B cell (primary cell): Measurements from ENCODE around the gene CKAP5. TPM values are rescaled to one million over a fixed set of nuclear protein-coding genes. Genes with fewer than 3 reads are reported as not detected.

Source experiments
- ATAC-seq: fragments of 200-7000 bp; cut with Tn5 transposase; one replicate; pipeline ENCODE4 v1.10.0; 2021; ENCODE audit warnings: low read depth, mild to moderate bottlenecking, moderate number of reproducible peaks, moderate library complexity
- CTCF ChIA-PET: fragments of 350-600 bp; sonication (Branson Sonifier 250); formaldehyde crosslinking; loops from one replicate; lab custom pipeline; 2021; ENCODE audit warnings: antibody characterized with exemption, inconsistent platforms; lab: Charles Lee
- POLR2A ChIA-PET: fragments of 350-600 bp; sonication (Branson Sonifier 250); formaldehyde crosslinking; loops from one replicate; lab custom pipeline; 2021; ENCODE audit warnings: antibody characterized with exemption; lab: Charles Lee
- DNase-seq: peaks from one replicate; pipeline ENCODE4 v3.0.0; 2013
- H2AFZ ChIP-seq: 2 replicates; pipeline ENCODE4 v1.6.1; 2012; ENCODE audit warnings: mild to moderate bottlenecking, low read depth, low read length; ENCODE audit not compliant: insufficient read depth, poor library complexity, severe bottlenecking
- H3K27ac ChIP-seq, 2 donors: 1 replicate in 1 of 2; 2 replicates in 1 of 2; pipeline ENCODE4 v1.5.1; 2012 to 2013; ENCODE audit warnings: low read length in 2 of 2, mild to moderate bottlenecking in 2 of 2, moderate library complexity in 1 of 2
- H3K27me3 ChIP-seq, 4 experiments: fragments of 200-600 bp in 1 of 4; sonication (generic) in 1 of 4; replicated peaks in 1 of 4; 1 replicate in 2 of 4; 2 replicates in 2 of 4; pipeline versions ENCODE4 v1.6.1 to v1.7.0; 2013 to 2016; ENCODE audit warnings: low read length in 3 of 4, mild to moderate bottlenecking in 2 of 4, mixed read lengths in 1 of 4, moderate library complexity in 1 of 4; ENCODE audit not compliant: insufficient read depth in 4 of 4, control insufficient read depth in 3 of 4; ENCODE audit errors: control extremely low read depth in 1 of 4
- H3K36me3 ChIP-seq, 2 experiments: replicated peaks in 1 of 2; 1 replicate in 1 of 2; 2 replicates in 1 of 2; pipeline versions ENCODE4 v1.6.1 to v1.7.1; 2013; ENCODE audit warnings: low read length in 1 of 2; ENCODE audit not compliant: insufficient read depth in 2 of 2, control insufficient read depth in 1 of 2; ENCODE audit errors: control extremely low read depth in 1 of 2, extremely low read depth in 1 of 2
- H3K4me1 ChIP-seq, 2 donors: fragments of 200-600 bp in 1 of 2; sonication (generic) in 1 of 2; 1 replicate in 1 of 2; 2 replicates in 1 of 2; pipeline versions ENCODE4 v1.5.1 to v1.6.1; 2013 to 2017; ENCODE audit warnings: low read length in 2 of 2; ENCODE audit not compliant: control insufficient read depth in 2 of 2, insufficient read depth in 2 of 2
- H3K4me2 ChIP-seq: replicated peaks from 2 replicates; pipeline ENCODE3; 2012; ENCODE audit warnings: mild to moderate bottlenecking, low read depth, low read length; ENCODE audit not compliant: poor library complexity, severe bottlenecking
- H3K4me3 ChIP-seq, 5 experiments: fragments of 200-600 bp in 1 of 5; sonication (generic) in 1 of 5; 1 replicate in 3 of 5; 2 replicates in 2 of 5; pipeline versions ENCODE4 v1.5.1 to v1.7.0; 2011 to 2016; ENCODE audit warnings: low read length in 4 of 5, mild to moderate bottlenecking in 4 of 5, low read depth in 2 of 5, control low read depth in 1 of 5, moderate library complexity in 1 of 5; ENCODE audit not compliant: insufficient read depth in 1 of 5; ENCODE audit errors: control extremely low read depth in 1 of 5, extremely low read depth in 1 of 5
- H3K79me2 ChIP-seq: fragments of 200-600 bp; sonication (generic); one replicate; pipeline ENCODE4 v1.6.0; 2016; ENCODE audit warnings: low read length; ENCODE audit not compliant: control insufficient read depth, insufficient read depth
- H3K9ac ChIP-seq: fragments of 200-600 bp; sonication (generic); 2 replicates; pipeline ENCODE4 v1.6.1; 2017; ENCODE audit warnings: mild to moderate bottlenecking, low read length, moderate library complexity
- H3K9me3 ChIP-seq, 3 donors: one replicate each; pipeline versions ENCODE4 v1.6.1 to v1.7.1; 2013; ENCODE audit warnings: low read length in 2 of 3; ENCODE audit not compliant: control insufficient read depth in 2 of 3, insufficient read depth in 1 of 3; ENCODE audit errors: control extremely low read depth in 1 of 3
- H4K20me1 ChIP-seq: 2 replicates; pipeline ENCODE4 v1.6.0; 2012; ENCODE audit warnings: mild to moderate bottlenecking, low read length; ENCODE audit not compliant: insufficient read depth, control insufficient read depth, poor library complexity, severe bottlenecking
- H3K27ac Mint-ChIP-seq: one replicate; pipeline ENCODE4 v1.8.0; 2021; ENCODE audit warnings: mixed read lengths
- H3K27me3 Mint-ChIP-seq: one replicate; pipeline ENCODE4 v1.8.0; 2021; ENCODE audit warnings: mixed read lengths
- H3K4me1 Mint-ChIP-seq: one replicate; pipeline ENCODE4 v1.8.0; 2021; ENCODE audit warnings: mixed read lengths
- H3K4me3 Mint-ChIP-seq: one replicate; pipeline ENCODE4 v1.8.0; 2021; ENCODE audit warnings: mixed read lengths
- H3K9me3 Mint-ChIP-seq: one replicate; pipeline ENCODE4 v1.8.0; 2022; ENCODE audit warnings: mixed read lengths; ENCODE audit not compliant: insufficient read depth
- CTCF ChIP-seq: fragments of 200-600 bp; IDR thresholded peaks from one replicate; pipeline ENCODE4 v1.8.0; 2022; ENCODE audit warnings: antibody characterized with exemption, mild to moderate bottlenecking
- EZH2 ChIP-seq: IDR thresholded peaks from 2 replicates; pipeline ENCODE4 v1.6.1; 2012; ENCODE audit warnings: borderline replicate concordance, low read depth, mild to moderate bottlenecking, moderate library complexity, low read length; ENCODE audit not compliant: insufficient read depth, poor library complexity, severe bottlenecking
- WGBS: methylation state at CpG from one replicate; pipeline ENCODE4 v1.1.5; 2013; ENCODE audit warnings: missing lambda C conversion rate; ENCODE audit not compliant: insufficient coverage; 5-methylcytosine and 5-hydroxymethylcytosine counted together
- intact Hi-C: fragments of 100-400 bp; cut with micrococcal nuclease; formaldehyde crosslinking; loops from one replicate; pipeline ENCODE4 v1.10.0; 2022
- polyA plus RNA-seq: library from polyadenylated mRNA; depleted of rRNA; stranded (reverse); fragments of >200 nt; gene quantifications from 2 replicates; pipeline ENCODE4 v1.2.3, GENCODE V29; 2012
- total RNA-seq, 2 donors: library from RNA; stranded (reverse); fragments of 120-200 nt in 1 of 2; gene quantifications; 1 replicate in 1 of 2; 2 replicates in 1 of 2; pipeline versions ENCODE4 v1.2.3 to v1.2.4, GENCODE V29; 2013 to 2022

The CKAP5 gene
- total and polyA plus RNA-seq, 2 donors (not counting 1 experiment from before 2014, with no cell fraction given) = 7.3 to 54.3 TPM

- Histone ChIP-seq H3K79me2 (no peaks in the 10 kb centered on the region), H3K36me3 (no peaks in the 10 kb centered on the region), H3K9me3 (no peaks in the 10 kb centered on the region), H3K4me2 (no peak overlapping the region), H3K27me3 (no peaks in the 10 kb centered on the region), H3K4me3 (no peak overlapping the region), H3K4me1 (no peaks in the 10 kb centered on the region), H2AFZ (no peak overlapping the region), H3K27ac (no peak overlapping the region), H4K20me1 (no peaks in the 10 kb centered on the region), H3K9ac (no peak overlapping the region)
- Mint-ChIP-seq H3K27me3 (no peaks in the 10 kb centered on the region), H3K4me1 (no peaks in the 10 kb centered on the region), H3K4me3 (no peak overlapping the region), H3K27ac (no peak overlapping the region), H3K9me3 (no peaks in the 10 kb centered on the region)
- WGBS = 95% methylated on average over 6 of the region's 12 CpGs
- intact Hi-C loops = no loop called here
- no peak for DNase-seq
- no peak for ATAC-seq
- ChIA-PET CTCF (interaction anchor here (1.6 kb wide), 1 partner anchor 16 kb away, joined by 3 read pairs; no protein-coding TSS in a partner anchor), POLR2A (no interaction called here)
- no peak for TF ChIP-seq CTCF
- no peak for TF ChIP-seq EZH2
These were observed 13.0 kb upstream of the CKAP5 start for GRCh38 chr11:46858920-46859546.

- no peak overlapping the region for H3K4me3 Mint-ChIP-seq
- no peaks in the 10 kb centered on the region for H3K4me1 ChIP-seq
- no peaks in the 10 kb centered on the region for H4K20me1 ChIP-seq
- 75% methylated on average over 3 of the region's 4 CpGs for WGBS
- no peaks in the 10 kb centered on the region for H3K79me2 ChIP-seq
- POLR2A ChIA-PET = no interaction called here
- no peaks in the 10 kb centered on the region for H3K9me3 Mint-ChIP-seq
- CTCF ChIA-PET = interaction anchor here (1.6 kb wide), 1 partner anchor 17 kb away, joined by 3 read pairs; no protein-coding TSS in a partner anchor
- no peak overlapping the region for H3K27ac Mint-ChIP-seq
- no peak overlapping the region for H3K4me3 ChIP-seq
- no peaks in the 10 kb centered on the region for H3K36me3 ChIP-seq
- no peak for TF ChIP-seq EZH2
- no peak for TF ChIP-seq CTCF
- no peaks in the 10 kb centered on the region for H3K27me3 ChIP-seq
- H3K27me3 Mint-ChIP-seq = no peaks in the 10 kb centered on the region
- no peak overlapping the region for H3K9ac ChIP-seq
- no peak overlapping the region for H3K4me2 ChIP-seq
- no peak overlapping the region for H3K27ac ChIP-seq
- no peak overlapping the region for H2AFZ ChIP-seq
- no peak for DNase-seq
- no peaks in the 10 kb centered on the region for H3K9me3 ChIP-seq
- intact Hi-C loops = no loop called here
- ATAC-seq = no peak
- H3K4me1 Mint-ChIP-seq = no peaks in the 10 kb centered on the region
These were observed 11.6 kb upstream of the CKAP5 start for GRCh38 chr11:46857666-46858065.
